Mammary epithelial cell (primary cell): Measurements from ENCODE around the gene CTTNBP2.

Experiments used
- CTCF ChIP-seq, 2 donors: IDR thresholded peaks in 1 of 2; conservative IDR thresholded peaks in 1 of 2; 2 replicates each; pipeline ENCODE4 v1.5.1; 2011 to 2012; ENCODE audit warnings: inconsistent platforms in 2 of 2, low read length in 2 of 2, mild to moderate bottlenecking in 2 of 2, control low read depth in 1 of 2, low read depth in 1 of 2; ENCODE audit not compliant: insufficient read depth in 1 of 2; ENCODE audit errors: extremely low read depth in 1 of 2
- EZH2 ChIP-seq: IDR thresholded peaks from 2 replicates; pipeline ENCODE4 v1.6.1; 2012; ENCODE audit warnings: low read length, inconsistent platforms, borderline replicate concordance

DNA sequence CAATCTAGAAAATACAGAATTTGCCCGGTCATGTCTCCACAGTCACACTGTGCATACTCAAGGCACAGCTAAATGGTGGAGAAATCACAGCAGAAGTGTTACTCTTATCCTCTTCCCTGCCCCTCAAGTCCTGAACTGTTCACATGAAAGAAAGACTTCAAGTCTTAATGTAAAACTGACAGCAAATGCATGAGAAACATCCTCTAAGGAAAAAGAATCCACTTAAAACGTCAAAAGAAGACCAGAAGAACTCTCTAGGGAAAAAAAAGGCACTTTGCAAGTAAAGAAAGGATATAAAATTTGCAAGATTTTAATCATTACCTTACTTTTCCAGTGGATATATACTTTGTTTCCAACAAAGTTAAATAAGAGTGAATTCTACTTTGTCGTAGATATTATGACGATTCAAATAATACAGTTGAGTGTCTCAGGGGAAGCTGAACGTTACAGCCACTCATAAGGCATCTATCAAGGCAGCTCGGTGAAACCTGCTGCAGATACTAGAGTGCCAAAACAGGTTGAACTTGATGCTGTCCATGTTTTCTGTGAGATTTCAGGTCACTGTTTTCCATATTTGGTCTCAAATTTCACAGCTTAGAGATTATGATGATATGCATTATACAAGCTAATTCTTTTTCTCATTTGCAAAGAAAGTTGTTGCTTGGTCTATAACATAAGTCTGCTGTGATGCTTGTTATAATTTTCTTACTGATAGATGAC, 155.0 kb downstream of the CTTNBP2 start:
- TF ChIP-seq CTCF (conservative IDR thresholded peaks at IDR 0.05 in 1 of 2, IDR thresholded peaks at IDR 0.05 in 1 of 2; ENCODE audit: extremely low read depth in 1 of 2, insufficient read depth in 1 of 2, low read depth in 1 of 2, low read length in 2 of 2) (no peak), EZH2 (no peak)
